ENCODE data around the gene MDFIC. TPM values are rescaled to one million over a fixed set of nuclear protein-coding genes. Genes with fewer than 3 reads are reported as not detected.

Gene MDFIC
- total RNA-seq, 1 experiment from 2014 or later = 19.1 TPM

DNA sequence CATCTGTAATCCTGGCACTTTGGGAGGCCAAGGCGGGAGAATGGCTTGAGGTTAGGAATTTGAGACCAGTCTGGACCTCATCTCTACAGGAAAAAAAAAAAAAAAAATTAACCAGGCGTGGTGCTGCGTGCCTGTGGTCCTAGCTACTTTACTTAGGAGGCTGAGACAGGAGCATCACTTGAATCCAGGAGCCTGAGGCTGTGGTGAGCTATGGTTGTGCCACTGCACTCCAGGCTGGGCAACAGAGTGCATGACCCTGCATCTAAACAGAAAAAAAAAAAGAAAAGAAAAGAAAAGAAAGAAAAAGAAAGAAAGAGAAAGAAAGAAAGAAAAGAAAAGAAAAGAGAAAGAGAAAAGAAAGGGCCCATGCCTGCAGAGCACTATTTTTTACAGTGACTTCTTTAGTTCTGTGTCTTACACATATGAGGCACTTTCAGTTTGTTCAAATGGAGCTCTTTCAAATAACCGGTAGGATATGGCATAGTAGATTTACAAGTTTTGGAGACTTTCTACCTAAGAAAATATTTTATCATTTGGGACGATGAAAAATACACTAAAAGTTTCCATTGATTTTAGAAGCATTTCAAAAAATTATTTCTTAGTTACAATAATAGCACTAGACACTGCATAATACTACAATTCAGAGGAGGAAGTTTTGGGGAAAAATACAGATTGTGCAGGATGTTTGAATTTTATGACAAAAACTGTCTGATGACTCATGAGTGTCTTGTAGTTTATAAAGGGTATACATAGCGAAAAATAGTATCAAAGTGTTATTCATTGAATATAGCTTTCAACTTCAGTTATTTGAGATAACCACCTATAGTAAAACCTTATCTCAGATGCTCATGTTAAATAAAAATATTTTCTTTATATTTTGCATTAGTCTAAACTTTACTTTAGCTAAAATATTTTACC lies 75.9 kb downstream of the MDFIC start:
- DNase-seq (ENCODE audit: low read depth) = no peak

DNA sequence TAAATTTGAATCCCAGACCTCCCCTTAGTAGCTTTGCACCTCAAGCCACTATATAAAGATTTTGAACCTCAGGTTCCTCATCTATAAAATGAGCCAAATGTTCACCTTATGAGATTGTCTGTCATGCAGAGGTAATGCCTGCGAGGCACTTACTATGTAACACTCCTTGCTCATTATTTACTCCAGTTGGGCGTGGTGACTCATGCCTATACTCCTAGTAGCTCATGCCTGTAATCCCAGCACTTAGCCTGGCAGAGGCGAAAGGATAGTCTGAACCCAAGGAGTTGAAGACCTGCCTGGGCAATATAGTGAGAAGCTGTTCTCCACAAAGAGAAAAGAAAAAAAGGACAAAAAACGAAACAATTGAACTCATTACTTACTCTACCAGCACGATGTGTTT lies 82.2 kb downstream of the MDFIC start:
- DNase-seq (ENCODE audit: low read depth) = peak; percentile 49

DNA sequence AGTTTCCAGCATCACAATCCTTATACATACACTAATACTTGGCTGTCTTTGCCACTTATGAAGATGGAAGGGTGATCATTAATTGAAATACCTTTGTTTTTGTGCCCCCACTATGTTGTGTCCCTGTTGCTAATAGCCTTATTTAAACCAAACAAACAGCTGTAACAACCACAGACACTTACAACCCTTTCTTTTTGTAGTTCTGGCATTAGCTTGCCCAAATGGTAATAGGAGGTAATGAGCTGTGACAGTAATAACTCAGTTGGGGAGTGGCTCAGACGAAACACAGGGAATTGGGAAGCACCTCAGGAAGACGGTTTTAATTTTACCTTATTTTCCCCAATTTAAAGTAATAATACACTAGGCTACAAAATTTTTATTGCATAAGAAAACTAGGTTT lies 83.4 kb downstream of the MDFIC start:
- DNase-seq (ENCODE audit: low read depth) = no peak

DNA sequence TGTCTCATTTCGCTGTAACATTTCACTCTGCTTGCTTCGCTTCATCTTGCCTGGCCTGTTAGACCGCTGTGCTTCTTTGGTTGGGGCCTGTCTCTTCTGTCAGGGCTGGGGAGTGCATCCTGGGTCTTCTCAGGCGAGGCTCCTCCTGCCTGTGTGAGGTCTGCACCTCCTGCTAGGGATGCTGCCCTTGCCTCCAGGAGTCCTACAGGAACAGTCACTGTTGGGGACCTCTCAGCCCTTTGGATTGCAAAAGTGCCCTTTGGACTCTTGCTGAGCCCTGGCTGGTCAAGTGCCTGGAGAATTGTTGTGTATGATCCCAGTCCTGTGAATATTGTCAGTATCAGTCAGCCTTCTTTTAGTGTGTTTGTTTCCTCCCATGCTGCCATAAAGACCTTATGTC lies 84.1 kb downstream of the MDFIC start:
- no peak for DNase-seq (ENCODE audit: low read depth)

DNA sequence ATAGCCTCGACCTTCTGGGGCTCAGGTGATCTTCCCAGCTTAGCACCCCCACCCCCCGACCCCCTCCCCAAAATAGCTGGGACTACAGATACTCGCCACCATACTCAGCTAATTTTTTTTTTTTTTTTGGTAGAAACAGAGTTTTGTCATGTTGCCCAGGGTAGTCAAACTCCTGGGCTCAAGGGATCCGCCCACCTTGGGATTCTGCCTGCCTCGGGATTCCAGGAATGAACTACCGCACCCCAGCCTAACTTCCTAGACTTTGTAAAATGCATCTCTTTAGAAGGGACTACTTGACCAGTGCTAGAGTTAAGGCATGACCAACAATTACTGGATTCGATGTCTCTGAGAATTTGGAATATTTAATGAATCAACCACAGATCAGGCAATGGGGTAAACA lies 85.9 kb downstream of the MDFIC start:
- DNase-seq (ENCODE audit: low read depth) = no peak

DNA sequence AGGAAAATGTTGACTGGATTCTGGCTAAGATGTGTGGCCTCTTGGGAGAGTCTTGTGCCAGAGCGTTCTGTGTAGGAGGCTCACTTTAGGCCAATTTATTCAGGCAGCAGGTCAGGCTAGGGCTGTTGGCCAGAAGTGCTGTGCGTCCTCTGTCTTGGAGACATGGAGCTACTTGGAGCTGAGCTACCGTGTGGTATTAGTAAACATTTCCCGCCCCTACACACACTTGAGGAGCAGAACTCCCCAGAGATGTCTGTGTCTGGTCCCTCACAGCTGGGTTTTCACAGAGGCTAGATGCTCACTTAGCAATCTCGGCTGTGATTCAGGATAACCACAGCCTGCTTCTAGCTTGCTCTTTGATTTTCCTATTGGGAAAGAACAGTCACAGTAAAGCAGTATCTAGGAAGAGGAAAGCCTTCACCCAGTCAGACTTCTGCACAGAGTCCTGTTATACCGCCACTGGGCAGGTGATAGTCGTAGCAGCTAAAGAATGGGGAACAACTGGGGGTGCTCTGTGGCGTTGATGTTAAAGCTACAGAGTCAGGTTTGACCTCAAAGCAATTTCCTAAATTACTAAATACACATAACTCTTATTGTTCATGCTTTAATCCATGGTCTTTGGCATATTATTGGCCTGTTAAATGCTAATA lies 86.7 kb downstream of the MDFIC start:
- DNase-seq (ENCODE audit: low read depth) = no peak

DNA sequence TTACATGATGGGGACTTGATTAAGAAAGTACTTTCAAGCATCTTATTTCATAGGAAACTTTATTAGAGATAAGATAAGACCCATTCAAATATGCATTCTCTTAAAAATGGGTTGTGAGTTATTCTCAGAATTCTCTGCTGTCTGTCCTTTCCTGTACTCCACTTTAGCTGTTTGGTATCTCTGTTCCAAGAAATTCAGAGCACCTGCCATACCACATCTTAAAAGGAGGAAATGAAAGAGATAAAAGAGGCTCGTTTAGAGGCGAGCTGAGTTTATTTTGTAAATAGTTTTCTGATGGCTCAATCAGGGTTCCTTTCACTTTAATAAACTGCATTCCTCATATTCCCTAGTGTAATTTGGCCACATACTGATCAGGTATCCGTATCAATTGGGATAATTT lies 87.2 kb downstream of the MDFIC start:
- DNase-seq (ENCODE audit: low read depth) = no peak

DNA sequence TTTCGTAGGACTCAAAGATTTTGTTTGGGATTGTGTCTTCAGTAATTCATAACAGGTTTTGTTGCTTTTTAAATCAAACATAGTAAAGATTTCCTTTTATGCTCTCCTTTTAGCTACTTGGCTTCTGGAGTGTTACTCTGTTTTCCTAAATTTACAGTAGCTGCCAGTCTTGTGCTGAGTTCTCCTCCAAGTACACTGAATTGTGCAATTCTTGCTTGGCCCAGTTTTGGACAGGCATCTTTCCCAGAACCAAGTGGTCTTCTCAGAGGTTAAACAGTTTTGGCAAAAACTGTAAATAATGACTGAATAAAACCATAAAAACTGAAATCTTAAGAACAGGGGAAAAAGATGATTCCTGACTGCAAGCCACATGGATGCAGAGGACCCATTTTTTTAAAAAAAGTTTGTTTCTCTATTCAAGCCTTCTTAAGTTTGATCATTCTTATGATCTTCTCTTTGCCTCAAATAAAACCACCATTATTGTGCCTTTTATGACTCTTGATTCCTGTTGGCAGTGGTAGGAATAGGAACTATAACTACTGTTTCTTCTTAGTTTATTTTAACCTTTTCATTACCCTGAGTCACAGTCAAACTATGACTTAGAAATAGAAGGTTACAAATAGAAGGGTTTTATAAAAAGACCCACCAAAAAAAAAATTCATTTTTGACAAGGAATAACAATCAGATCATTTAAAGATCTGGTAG lies 88.0 kb downstream of the MDFIC start:
- DNase-seq (ENCODE audit: low read depth) = no peak

DNA sequence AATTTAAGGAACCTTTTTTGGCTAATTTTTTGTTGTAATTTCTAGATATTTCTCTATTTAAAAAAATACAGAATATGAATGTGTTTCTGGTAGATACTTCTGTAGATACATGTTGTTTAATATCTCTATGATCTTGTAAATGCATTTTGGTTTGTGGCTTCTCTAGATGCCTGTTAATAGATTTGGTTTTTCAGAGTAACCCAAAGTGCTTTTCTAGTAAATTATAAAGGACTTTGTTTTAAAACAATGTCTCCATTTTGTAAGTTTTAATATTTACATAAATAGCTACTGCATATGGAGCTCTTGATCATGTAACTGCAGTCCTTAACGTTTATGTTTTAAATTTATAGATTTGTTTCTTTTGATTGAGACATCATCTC lies 88.5 kb downstream of the MDFIC start:
- no peak for DNase-seq (ENCODE audit: low read depth)

DNA sequence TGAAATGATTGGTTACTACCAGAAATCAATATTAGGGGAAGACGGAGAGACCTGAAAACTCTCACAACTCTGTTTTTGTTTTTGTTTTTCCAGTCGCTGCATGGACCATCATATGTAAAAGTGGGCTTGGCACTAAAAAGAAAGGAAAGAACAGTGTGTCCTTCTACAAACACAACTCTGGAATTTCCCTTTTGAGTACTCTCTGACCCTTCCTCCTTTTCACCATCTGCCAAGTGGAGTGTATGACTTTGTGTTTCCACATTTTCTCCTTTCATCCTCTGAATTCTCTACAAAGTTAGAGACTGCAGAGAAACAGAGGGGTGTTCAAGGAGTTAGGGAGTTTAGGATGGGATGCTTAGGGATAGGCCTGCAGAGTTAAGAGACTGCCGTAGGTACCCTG lies 92.0 kb downstream of the MDFIC start:
- DNase-seq (ENCODE audit: low read depth) = no peak

DNA sequence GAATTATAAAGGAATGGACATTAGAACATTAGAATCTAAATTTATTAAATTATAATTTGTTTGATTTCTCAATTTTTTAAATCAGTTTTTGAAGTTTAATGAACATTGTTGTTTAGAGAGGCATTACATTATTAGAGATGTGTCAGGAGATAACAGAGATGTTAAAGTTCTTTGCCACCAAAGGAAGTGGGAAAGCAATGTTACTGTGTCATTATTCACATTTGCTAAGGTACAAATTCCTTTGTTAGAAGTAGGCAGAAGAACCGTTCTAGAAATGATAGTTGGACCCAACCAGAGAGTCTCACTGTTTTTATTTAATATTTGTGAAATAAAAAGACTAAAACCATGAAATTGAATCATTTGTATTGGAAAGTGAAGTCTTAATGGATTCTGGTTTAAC lies 92.9 kb downstream of the MDFIC start:
- no peak for DNase-seq (ENCODE audit: low read depth)

DNA sequence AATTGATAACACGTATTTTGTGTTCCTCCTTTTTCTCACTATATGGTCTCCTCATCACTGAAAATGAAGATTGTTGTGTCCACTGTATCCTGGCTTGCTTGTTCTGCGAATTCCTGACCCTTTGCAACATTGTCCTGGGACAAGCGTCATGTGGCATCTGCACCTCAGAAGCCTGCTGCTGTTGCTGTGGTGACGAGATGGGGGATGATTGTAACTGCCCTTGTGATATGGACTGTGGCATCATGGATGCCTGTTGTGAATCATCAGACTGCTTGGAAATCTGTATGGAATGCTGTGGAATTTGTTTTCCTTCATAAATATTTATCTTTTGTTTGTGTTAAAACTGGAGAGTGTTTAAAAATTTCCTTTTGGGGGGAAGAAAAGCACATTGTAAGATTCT lies 93.7 kb downstream of the MDFIC start:
- peak; percentile 30 for DNase-seq (ENCODE audit: low read depth)

DNA sequence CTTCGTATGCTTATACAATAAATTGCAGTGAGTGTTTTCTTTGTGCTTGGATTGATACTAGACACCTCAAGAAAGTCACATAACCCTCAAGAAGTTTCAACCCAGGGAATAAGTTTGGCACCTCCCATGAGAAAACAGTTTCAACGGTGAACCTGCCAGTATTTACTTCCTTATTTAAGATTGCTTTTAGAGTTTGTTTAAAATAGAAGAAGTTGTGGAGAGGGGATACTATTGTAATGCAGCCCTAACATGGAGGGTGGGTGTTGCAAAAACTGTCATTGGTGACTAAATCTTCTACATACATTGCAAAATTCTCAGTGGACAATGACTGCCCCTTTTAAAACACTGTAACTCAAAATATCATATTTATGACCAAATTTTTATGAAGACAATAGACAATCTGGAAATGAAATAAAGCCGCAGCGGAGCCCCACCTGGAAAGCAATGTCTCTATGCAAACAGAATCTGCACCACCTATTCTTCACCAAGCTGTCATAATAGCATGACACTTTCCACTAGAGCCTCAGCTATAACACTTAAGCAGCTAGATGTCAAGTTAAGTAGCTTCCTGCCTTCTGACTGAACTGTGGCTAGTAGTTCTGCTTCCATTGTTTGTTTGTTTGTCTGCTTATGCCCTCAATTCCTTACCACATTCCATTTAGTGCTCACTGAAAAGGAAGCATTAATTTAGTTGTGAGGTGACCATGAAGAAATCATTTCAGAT lies 98.2 kb downstream of the MDFIC start:
- DNase-seq (ENCODE audit: low read depth) = no peak

DNA sequence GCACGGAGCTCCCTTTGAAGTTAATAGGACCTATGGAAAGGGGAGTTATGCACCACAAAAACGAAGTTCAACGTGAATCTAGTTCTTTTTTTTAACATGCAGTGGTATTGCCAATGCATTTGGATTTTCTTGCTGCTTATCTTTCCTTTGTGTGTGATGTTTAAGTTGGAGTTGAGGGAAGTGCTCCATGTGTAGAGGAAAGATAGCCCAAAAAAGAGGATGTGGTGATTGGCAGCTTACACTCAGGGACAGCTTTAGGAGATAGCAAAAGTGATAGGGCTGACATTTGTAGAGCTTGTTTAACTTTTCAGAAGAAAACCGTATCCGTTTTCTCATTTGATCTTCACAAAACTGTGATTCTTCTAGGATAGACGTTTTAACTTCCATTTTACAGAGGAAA lies 101.3 kb downstream of the MDFIC start:
- no peak for DNase-seq (ENCODE audit: low read depth)

DNA sequence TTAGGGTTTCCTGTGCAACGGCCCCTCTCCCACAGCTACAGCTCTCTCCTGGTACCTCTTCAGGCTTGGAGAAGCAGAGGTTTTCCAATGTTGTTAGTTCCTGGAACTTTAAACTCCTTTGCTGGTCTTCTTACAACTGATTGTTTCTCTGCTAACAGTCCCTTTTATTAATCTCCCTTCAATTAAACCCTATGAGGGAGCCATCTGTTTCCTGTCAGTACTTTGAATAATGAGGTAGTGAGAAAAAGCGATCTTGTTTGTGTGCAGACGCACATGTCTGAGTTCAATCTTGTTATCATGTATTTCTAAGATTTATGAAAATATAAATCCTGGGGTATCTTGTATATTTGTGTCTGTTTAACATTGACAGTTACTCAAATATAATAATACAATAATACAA lies 102.4 kb downstream of the MDFIC start:
- no peak for DNase-seq (ENCODE audit: low read depth)

DNA sequence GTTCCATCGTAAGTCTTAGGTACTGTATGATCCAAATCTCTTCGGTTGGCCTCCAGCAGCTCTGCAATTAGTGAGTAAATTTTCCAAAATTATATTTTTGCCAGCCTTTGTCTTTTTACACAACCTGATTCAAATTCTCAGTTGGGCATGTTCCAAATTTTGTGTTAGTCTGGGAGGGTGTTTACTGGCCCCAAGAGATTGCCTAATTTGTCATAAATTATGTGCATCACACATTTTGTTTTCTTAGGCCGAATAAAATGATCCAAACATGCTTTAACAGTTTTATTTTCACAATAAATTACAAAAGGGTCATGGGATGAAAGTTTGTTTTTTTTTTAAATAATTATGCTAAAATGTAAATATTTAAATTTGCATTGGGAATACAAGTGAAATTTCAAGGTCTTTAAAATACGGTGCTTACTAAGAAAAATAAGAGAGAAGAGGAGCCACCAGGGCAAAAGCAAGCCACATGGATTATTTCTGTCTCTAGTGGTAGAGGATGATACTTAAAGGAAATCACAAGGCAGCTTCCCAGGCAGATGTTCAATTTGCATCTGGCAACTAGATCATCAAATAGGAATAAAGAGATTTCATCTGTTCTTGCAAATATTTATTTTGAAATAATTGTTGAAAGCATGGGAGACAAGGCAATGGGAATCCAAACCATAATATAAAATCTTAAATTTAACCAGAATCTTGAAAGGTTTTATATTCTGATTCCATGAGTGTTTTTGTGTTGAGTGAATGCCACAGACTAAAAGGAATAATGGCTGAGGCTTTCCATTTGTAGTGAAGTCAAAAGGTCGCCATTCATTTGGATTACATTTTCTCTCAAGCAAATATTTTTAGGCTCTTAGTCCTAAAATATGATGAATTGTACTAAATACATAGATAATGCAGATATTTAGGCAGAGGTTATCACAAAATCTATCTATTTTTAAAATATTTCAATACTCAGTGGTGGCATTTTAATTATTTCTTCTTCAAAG lies 111.1 kb downstream of the MDFIC start:
- DNase-seq (ENCODE audit: low read depth) = no peak

DNA sequence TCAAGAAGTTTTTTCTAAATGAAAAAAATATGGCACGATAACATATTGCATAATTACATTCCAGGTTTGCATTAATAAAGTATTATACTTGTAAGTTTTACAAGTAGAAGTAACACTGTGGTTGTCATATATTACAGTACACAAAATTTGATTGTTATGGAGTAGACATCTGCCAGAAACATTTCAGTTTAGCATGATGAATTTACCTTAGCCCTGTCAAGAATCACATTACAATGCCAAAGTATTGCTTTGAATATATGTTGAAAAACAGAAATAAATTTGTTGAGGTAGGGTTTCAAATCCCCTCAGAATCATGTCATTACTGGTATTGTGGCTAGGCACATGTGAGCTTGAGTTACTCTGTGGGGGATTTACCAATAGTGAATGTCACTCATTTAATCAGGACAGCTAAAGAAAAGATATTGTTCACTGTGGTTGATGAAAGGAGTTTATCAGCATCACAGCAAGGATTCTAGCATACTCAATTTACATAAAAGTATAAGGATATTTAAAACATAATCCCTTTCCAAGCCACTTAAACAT lies 112.1 kb downstream of the MDFIC start:
- DNase-seq (ENCODE audit: low read depth) = no peak

DNA sequence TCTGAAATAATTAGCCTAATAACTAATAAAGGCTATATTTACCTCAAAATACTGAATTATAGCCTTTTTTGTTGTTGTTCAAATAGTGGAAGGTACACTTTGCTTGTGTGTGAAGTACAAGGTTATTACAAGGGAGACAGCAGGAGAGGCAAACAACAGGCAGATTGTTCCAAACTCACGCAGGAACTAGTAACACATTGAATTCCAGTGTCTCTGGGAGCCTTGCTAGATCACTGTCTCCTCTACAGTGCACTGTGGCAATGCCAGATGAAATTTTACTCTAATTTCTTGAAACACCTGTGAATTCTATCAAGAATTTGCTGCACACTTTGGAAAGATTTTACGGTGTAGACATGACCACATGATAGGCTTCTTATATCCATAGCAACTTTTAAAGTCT lies 112.6 kb downstream of the MDFIC start:
- DNase-seq (ENCODE audit: low read depth) = no peak

DNA sequence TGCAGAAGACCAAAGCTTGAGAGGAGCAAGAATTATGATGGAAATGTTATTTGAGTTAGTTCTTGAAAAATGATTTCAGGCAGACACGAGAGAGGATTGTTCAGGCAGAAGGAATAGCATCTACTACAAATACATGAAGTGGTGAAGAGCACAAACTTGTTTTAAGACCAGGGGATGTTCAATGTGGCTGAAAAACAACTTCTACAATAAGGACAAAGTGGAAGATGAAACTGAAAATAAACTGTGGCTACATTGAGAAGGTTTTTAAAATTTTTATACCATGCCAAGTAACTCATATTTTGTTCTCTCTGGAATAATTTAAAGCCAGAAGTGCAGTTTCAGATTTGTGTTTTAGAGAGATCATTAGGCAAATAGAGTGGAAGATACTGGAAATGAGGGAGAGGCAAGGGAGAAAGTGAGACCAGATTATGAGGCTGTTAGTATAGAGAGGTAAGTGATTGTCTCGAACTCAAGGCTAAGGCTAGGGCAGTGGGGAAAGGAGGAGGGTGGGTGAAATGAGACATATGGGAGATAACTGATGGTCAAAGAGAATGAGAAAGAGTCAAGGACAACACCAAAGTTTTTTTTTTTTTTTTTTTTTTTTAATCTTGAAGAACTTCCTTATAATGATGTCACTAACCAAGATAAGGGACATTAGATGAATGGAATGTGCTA lies 115.4 kb downstream of the MDFIC start:
- no peak for DNase-seq (ENCODE audit: low read depth)

DNA sequence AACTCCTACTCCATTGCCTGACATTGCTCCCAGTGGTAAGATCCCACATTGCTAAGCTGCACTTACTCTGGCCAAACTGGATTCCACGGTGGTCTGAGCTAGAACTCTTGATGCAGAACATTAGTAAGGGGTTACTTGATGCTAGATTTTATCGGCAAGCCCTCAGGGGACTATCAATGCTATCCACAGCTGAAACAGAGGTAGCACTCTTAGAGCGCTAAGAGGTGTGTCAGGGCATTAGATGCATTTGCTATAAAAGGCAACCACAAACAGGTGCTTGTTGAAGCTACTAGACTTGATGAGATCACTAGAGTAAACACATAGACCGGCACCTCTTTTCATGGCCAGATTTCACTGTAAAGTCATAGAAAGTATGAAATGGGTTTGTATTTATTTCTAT lies 116.3 kb downstream of the MDFIC start:
- no peak for DNase-seq (ENCODE audit: low read depth)

All from M059J (cell line).